H1 (cell line): Measurements from ENCODE around the gene GALNT5. TPM values are rescaled to one million over a fixed set of nuclear protein-coding genes. Genes with fewer than 3 reads are reported as not detected.

Source experiments
- EZH2 ChIP-seq: fragments of 200-600 bp; sonication (generic); IDR thresholded peaks from 2 replicates; pipeline ENCODE4 v1.7.1; 2012; ENCODE audit warnings: low read depth, mild to moderate bottlenecking, moderate library complexity, low read length, inconsistent platforms; ENCODE audit not compliant: severe bottlenecking
- RBBP5 ChIP-seq: IDR thresholded peaks from 2 replicates; pipeline ENCODE4 v1.7.1; 2012; ENCODE audit warnings: low read depth, mild to moderate bottlenecking, inconsistent platforms, low read length, moderate library complexity, borderline replicate concordance
- SAP30 ChIP-seq: fragments of 300-600 bp; sonication (generic); IDR thresholded peaks from 2 replicates; pipeline ENCODE4 v1.7.1; 2012; ENCODE audit warnings: low read length, moderate library complexity, mild to moderate bottlenecking, inconsistent platforms; ENCODE audit not compliant: insufficient read depth, insufficient replicate concordance
- polyA plus RNA-seq, 7 experiments: library from polyadenylated mRNA; depleted of rRNA in 3 of 7; stranded (reverse) in 5 of 7; unstranded in 2 of 7; fragments of >200 nt in 5 of 7; fragments of 200-250 nt in 2 of 7; gene quantifications; 1 replicate in 5 of 7; 2 replicates in 1 of 7; 4 replicates in 1 of 7; pipeline versions ENCODE4 v1.2.1 to v1.2.3, GENCODE V29; 2011 to 2013; ENCODE audit warnings: missing spikeins in 2 of 7, mixed read lengths in 2 of 7
- total RNA-seq: library from RNA; stranded (reverse); fragmentation: NEBNext Ultra II Directional; extraction: Animal tissue kit (Norgen Biotek cat#: 25700); gene quantifications from 2 replicates; pipeline ENCODE4 v1.2.1, GENCODE V29; 2021

GALNT5 gene
- total and polyA plus RNA-seq, 2 of the 8 experiments (the other 6 are each of a cell fraction or from before 2014, with no cell fraction given), result 0.02 to 0.06 TPM

- TF ChIP-seq SAP30 (no peak), RBBP5 (no peak), EZH2 (no peak)
Observed at GRCh38 chr2:157216286-157216965, 41.1 kb upstream of the GALNT5 start (continued).
